ENCODE measurements around the gene GRPEL1. TPM values are rescaled to one million over a fixed set of nuclear protein-coding genes. Genes with fewer than 3 reads are reported as not detected.
"Not testable (repeated sequence)": the region's sequence is repeated elsewhere in the genome, so short reads cannot be mapped to it uniquely, and the experiment has no call there.

Gene GRPEL1
- total and polyA plus RNA-seq, 2 of the 4 experiments (the other 2 are of a cell fraction): 33.0 to 33.9 TPM

DNA sequence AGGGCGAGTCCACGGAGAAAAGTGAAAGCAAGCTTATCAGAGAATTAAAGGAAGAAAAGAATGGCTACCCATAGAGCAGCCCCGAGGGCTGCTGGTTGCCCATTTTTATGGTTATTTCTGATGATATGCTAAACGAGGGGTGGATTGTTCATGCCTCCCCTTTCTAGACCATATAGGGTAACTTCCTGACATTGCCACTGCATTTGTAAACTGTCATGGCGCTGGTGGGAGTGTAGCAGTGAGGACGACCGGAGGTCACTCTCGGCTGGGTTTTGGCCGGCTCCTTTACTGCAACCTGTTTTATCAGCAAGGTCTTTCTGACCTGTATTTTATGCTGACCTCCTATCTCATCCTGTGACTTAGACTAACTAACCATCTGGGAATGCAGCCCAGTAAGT is 16.7 kb upstream of the GRPEL1 start:
- no CpG with 5 or more reads among the region's 9 CpGs for WGBS, 2 experiments (ENCODE audit: extremely low coverage in 2 of 2, insufficient read length in 1 of 2)
- 0 out of 2 replicates have a peak overlapping the region, but pooled peaks have one; percentile 52 for H3K4me2 ChIP-seq (ENCODE audit: low read depth, low read length)

More for the DNA sequence above, 16.7 kb upstream of the GRPEL1 start:
- H3K9me3 ChIP-seq (ENCODE audit: control insufficient read depth, insufficient read depth, low read length); H3K56ac ChIP-seq (ENCODE audit: extremely low read depth, insufficient read depth, low read length); H3K9me1 ChIP-seq (ENCODE audit: insufficient read depth, low read length); H3K23ac ChIP-seq (ENCODE audit: low read depth, low read length); BruUV-seq (replicated peaks); H3K79me1 ChIP-seq (ENCODE audit: low read depth in 1 of 2, low read length in 2 of 2); H2BK5ac ChIP-seq (ENCODE audit: low read depth, low read length, poor library complexity, severe bottlenecking); H2BK15ac ChIP-seq (ENCODE audit: low read depth, low read length); dilution Hi-C loops (cut with HindIII; ENCODE audit: low sequenced_read_pairs, unreplicated experiment); H4K5ac ChIP-seq (ENCODE audit: low read depth, low read length); H4K8ac ChIP-seq (ENCODE audit: low read depth in 2 of 2, low read length in 2 of 2); H3K9ac ChIP-seq (ENCODE audit: low read depth, low read length); H3K4me3 ChIP-seq (ENCODE audit: insufficient read depth, low read depth, low read length); H3K14ac ChIP-seq (replicated peaks; ENCODE audit: low read depth, low read length); H2AK5ac ChIP-seq (ENCODE audit: low read depth, low read length); POLR2A ChIA-PET (ENCODE audit: unreplicated experiment); H4K91ac ChIP-seq (ENCODE audit: insufficient read depth, low read depth, low read length); H3K4ac ChIP-seq (ENCODE audit: low read depth, low read length); H4K20me1 ChIP-seq (ENCODE audit: insufficient read depth, low read length); H3K36me3 ChIP-seq (ENCODE audit: control insufficient read depth, insufficient read depth, low read length); H2BK120ac ChIP-seq (ENCODE audit: low read depth, low read length); H3K27ac ChIP-seq (ENCODE audit: insufficient read depth, low read length); H3K18ac ChIP-seq (ENCODE audit: low read depth, low read length); H2AK9ac ChIP-seq (replicated peaks; ENCODE audit: low read depth, low read length, poor library complexity); H3K4me1 ChIP-seq (ENCODE audit: control insufficient read depth, insufficient read depth, low read length); in situ Hi-C loops (cut with MboI; ENCODE audit: low sequenced_read_pairs); DNase-seq; H2BK20ac ChIP-seq (ENCODE audit: low read depth, low read length): not testable (repeated sequence)
- intact Hi-C loops (cut with micrococcal nuclease): loop anchor here (5.0 kb wide), 1 partner anchor 752 kb away; no protein-coding TSS in a partner anchor
- peak; percentile 35 for ATAC-seq (ENCODE audit: low read depth)
- CTCF ChIA-PET: interaction anchor here (0.7 kb wide), 1 partner anchor 41 kb away, joined by 3 read pairs; the partner anchor contains the start of gene TADA2B
- Histone ChIP-seq H2AFZ (replicated peaks; ENCODE audit: low read length, poor library complexity) (peak overlapping the region; percentile 13), H3K27me3 (ENCODE audit: control insufficient read depth, insufficient read depth, low read length) (peaks cover 31% of the 10 kb centered on the region)

Measured in IMR-90 (cell line).